Esophagus squamous epithelium (tissue), 5 donors: ENCODE results near the gene MYD88. TPM values are rescaled to one million over a fixed set of nuclear protein-coding genes. Genes with fewer than 3 reads are reported as not detected.

Source experiments
- DNase-seq: peaks from one replicate; lab custom pipeline; 2025; lab: John Stamatoyannopoulos, UW
- H3K27ac ChIP-seq, 4 donors: fragments of 200-600 bp; sonication (generic); one replicate each; pipeline ENCODE4 v1.5.1; 2016 to 2019; ENCODE audit warnings: mild to moderate bottlenecking in 1 of 4
- H3K27me3 ChIP-seq, 4 donors: fragments of 200-600 bp; sonication (generic); 1 replicate in 3 of 4; 2 replicates in 1 of 4; pipeline versions ENCODE4 v1.5.1 to v1.6.0; 2017 to 2021; ENCODE audit warnings: antibody characterized with exemption in 1 of 4
- H3K36me3 ChIP-seq, 3 donors: fragments of 200-600 bp; sonication (generic); one replicate each; pipeline ENCODE4 v1.5.1; 2016 to 2019
- H3K4me1 ChIP-seq, 3 donors: fragments of 200-600 bp; sonication (generic); one replicate each; pipeline ENCODE4 v1.5.1; 2017 to 2019
- H3K4me3 ChIP-seq, 4 donors: fragments of 200-600 bp; sonication (generic); 1 replicate in 3 of 4; 2 replicates in 1 of 4; pipeline ENCODE4 v1.5.1; 2016 to 2019; ENCODE audit warnings: mild to moderate bottlenecking in 2 of 4, moderate library complexity in 1 of 4
- H3K9me3 ChIP-seq, 3 donors: fragments of 200-600 bp; sonication (generic); one replicate each; pipeline ENCODE4 v1.5.1; 2016 to 2019
- POLR2A ChIP-seq, 4 donors: fragments of 450-650 bp; IDR thresholded peaks; one replicate each; pipeline ENCODE4 v1.6.1; 2017; ENCODE audit warnings: antibody characterized with exemption in 4 of 4, mild to moderate bottlenecking in 4 of 4, moderate library complexity in 3 of 4
- WGBS, 2 donors: methylation state at CpG; one replicate each; pipeline ENCODE4 v1.1.5; 2018; 5-methylcytosine and 5-hydroxymethylcytosine counted together
- intact Hi-C: fragments of 100-400 bp; cut with DNase I; formaldehyde crosslinking; loops from one replicate; pipeline ENCODE4 v1.15.0; 2022
- total RNA-seq, 4 donors: library from RNA; depleted of rRNA; stranded (reverse); fragments of >200 nt; gene quantifications; one replicate each; pipeline ENCODE4 v1.1.0, GENCODE V29; 2016
- TF ChIP-seq, protein P1 (sequence below), 6 experiments: fragments of 450-650 bp in 4 of 6; fragments of 200-600 bp in 2 of 6; sonication (generic) in 2 of 6; IDR thresholded peaks; one replicate each; pipeline ENCODE4 v1.5.1; 2016 to 2019; ENCODE audit warnings: antibody characterized with exemption in 6 of 6, mild to moderate bottlenecking in 4 of 6, moderate library complexity in 4 of 6
- donor health status: DM: yes; HTN: yes; CAD: no.

The MYD88 gene
- total RNA-seq, 4 donors from 2014 or later, result 42.5 to 77.1 (median 60.2) TPM

DNA sequence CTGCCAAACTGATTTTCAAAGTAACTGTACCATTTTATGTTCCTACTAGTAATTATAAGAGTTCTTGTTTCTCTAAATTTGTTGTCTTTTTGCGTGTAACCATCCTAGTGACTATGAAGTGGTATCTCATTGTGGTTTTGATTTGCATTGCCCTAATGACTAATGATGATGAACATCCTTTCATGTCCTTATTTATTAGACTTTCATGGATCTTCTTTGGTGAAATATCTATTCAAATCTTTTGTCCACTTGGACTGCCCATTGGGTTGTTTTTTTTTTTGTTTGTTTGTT is 30.5 kb downstream of the MYD88 start:
- no peak for DNase-seq
- peaks cover 11 to 69% (median 24%) of the 10 kb centered on the region in 3 donors for H3K4me1 ChIP-seq
- H3K9me3 ChIP-seq, result no peaks in the 10 kb centered on the region
- no peaks in the 10 kb centered on the region for H3K36me3 ChIP-seq
- H3K4me3 ChIP-seq, result no peak overlapping the region
- 50% methylated on average over 1 of the region's 1 CpG for WGBS, 2 donors
- no peak overlapping the region for H3K27ac ChIP-seq
- intact Hi-C loops, result loop anchor here (2.0 kb wide), 1 partner anchor 32 kb away; the partner anchor contains the start of gene ACAA1
- TF ChIP-seq, protein P1, sequence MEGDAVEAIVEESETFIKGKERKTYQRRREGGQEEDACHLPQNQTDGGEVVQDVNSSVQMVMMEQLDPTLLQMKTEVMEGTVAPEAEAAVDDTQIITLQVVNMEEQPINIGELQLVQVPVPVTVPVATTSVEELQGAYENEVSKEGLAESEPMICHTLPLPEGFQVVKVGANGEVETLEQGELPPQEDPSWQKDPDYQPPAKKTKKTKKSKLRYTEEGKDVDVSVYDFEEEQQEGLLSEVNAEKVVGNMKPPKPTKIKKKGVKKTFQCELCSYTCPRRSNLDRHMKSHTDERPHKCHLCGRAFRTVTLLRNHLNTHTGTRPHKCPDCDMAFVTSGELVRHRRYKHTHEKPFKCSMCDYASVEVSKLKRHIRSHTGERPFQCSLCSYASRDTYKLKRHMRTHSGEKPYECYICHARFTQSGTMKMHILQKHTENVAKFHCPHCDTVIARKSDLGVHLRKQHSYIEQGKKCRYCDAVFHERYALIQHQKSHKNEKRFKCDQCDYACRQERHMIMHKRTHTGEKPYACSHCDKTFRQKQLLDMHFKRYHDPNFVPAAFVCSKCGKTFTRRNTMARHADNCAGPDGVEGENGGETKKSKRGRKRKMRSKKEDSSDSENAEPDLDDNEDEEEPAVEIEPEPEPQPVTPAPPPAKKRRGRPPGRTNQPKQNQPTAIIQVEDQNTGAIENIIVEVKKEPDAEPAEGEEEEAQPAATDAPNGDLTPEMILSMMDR (IDR thresholded peaks at IDR 0.05), result no peak
- TF ChIP-seq POLR2A (IDR thresholded peaks at IDR 0.05), result no peak
- no peaks in the 10 kb centered on the region for H3K27me3 ChIP-seq

DNA sequence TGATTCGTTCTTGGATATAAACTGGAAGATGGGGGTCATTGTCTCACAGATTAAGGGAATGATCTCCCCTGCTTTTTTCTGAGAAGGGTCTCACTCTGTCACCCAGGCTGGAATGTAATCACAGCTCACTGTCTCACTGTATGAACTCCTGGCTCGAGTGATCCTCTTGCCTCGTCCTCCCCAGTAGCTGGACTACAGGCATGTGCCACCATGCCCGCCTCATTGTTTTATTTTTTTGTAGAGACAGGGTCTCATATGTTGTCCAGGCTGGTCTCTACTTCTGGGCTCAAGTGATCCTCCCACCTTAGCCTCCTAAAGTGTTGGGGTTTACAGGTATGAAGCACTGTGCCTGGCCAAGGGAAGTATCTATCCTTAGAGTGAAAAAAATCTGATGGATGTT is 32.3 kb downstream of the MYD88 start:
- Histone ChIP-seq H3K27ac (no peak overlapping the region), H3K4me3 (no peak overlapping the region), H3K27me3 (no peaks in the 10 kb centered on the region), H3K36me3 (no peaks in the 10 kb centered on the region), H3K9me3 (no peaks in the 10 kb centered on the region), H3K4me1 (peaks cover 14 to 77% (median 28%) of the 10 kb centered on the region in 3 donors)
- no peak for DNase-seq
- 80 to 90% methylated on average over 4 of the region's 4 CpGs for WGBS, 2 donors
- intact Hi-C loops, result no loop called here
- no peak for TF ChIP-seq POLR2A (IDR thresholded peaks at IDR 0.05)
- TF ChIP-seq, protein P1 (IDR thresholded peaks at IDR 0.05), result no peak

DNA sequence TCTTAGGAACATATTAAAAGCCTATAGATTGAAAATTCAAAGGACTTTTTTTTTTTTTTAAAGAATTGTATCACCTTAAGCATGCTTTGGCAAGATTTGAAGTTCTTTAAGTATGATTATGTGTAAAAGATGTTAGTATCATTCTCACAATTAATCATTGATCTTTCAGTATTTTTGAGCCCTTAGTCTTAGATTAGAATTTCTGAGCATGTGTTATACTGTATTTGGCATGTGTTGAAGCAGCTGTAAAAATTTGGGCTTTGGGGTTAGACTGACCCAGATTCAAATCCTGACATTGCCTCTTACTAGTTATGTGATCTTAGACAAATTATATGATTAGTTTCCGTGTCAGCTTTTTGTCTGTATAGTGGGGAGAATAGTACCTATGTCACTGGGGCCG is 33.2 kb downstream of the MYD88 start:
- H3K27me3 ChIP-seq, result no peaks in the 10 kb centered on the region
- 75 to 81% methylated on average over 2 of the region's 2 CpGs for WGBS, 2 donors
- H3K9me3 ChIP-seq, result no peaks in the 10 kb centered on the region
- TF ChIP-seq POLR2A (IDR thresholded peaks at IDR 0.05), result no peak
- TF ChIP-seq, protein P1 (IDR thresholded peaks at IDR 0.05), result no peak
- no peak overlapping the region for H3K4me3 ChIP-seq
- peaks cover 14 to 69% (median 24%) of the 10 kb centered on the region in 3 donors for H3K4me1 ChIP-seq
- intact Hi-C loops, result no loop called here
- no peak for DNase-seq
- no peaks in the 10 kb centered on the region for H3K36me3 ChIP-seq
- H3K27ac ChIP-seq, result no peak overlapping the region

DNA sequence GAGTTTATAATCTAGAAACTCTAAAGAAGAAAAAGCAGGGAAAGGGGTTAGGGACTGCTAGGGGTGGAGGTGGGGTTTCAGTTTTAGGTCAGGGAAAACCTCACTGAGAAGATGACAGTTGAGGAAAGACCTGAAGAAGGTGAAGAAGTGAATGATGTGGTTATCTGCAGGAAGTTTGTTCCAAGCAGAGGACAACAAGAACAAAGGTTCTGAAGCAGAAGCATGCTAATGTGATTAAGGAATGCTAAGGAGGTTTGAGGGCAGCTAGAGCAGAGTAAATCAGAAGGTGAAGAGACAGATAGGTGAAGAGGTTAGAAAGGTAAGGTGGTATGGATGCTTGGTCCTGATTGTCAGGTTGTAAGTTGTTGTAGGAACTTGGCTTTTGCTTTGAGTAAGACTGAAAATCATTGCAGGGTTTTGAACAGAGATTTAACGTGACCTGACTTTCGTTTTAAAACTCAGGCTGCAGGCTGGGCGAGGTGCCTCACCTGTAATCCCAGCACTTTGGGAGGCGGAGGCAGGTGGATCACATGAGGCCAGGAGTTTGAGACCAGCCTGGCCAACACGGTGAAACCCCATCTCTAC is 35.5 kb downstream of the MYD88 start:
- no peak overlapping the region for H3K27ac ChIP-seq
- no peaks in the 10 kb centered on the region for H3K9me3 ChIP-seq
- WGBS, 2 donors, result 59 to 66% methylated on average over 5 of the region's 5 CpGs
- H3K27me3 ChIP-seq, result no peaks in the 10 kb centered on the region
- peaks cover 0 to 8% (median 0%) of the 10 kb centered on the region in 3 donors for H3K36me3 ChIP-seq
- DNase-seq, result no peak
- TF ChIP-seq, protein P1 (IDR thresholded peaks at IDR 0.05), result no peak
- no peak for TF ChIP-seq POLR2A (IDR thresholded peaks at IDR 0.05)
- H3K4me1 ChIP-seq, result peaks cover 8 to 53% (median 11%) of the 10 kb centered on the region in 3 donors
- H3K4me3 ChIP-seq, result no peak overlapping the region
- intact Hi-C loops, result no loop called here

DNA sequence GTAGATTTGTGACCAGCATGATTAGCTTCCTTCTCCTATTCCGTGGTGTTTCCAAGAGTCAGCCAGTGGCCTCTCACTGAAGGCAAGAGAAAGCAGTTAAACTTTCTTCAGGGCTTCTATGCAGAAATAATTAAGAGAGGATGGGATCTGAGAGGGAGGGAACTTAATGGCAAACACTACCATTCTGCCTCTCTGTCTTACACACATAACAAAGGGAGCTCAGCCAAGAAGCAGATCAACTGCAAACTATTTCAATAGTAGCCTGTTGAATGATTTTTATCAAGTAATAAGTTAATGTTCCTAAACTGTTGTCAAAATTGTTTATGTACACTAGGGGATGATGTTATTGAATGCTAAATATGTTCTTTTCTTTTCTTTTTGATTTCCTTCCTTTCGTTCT is 38.7 kb downstream of the MYD88 start:
- WGBS, 2 donors, result 53 to 66% methylated on average over 2 of the region's 2 CpGs
- intact Hi-C loops, result no loop called here

More for the DNA sequence above, 38.7 kb downstream of the MYD88 start:
- Histone ChIP-seq H3K27me3 (no peaks in the 10 kb centered on the region), H3K4me3 (no peak overlapping the region), H3K27ac (no peak overlapping the region), H3K36me3 (peaks cover 0 to 8% (median 0%) of the 10 kb centered on the region in 3 donors), H3K4me1 (peaks cover 8 to 37% (median 11%) of the 10 kb centered on the region in 3 donors), H3K9me3 (no peaks in the 10 kb centered on the region)
- DNase-seq, result no peak
- no peak for TF ChIP-seq POLR2A (IDR thresholded peaks at IDR 0.05)
- TF ChIP-seq, protein P1 (IDR thresholded peaks at IDR 0.05), result no peak
